ENCODE results near the gene TPP2.

TPP2 gene

GRCh38 chr13:102597029-102597961 lies 509 bp downstream of the TPP2 start:
- DNase-seq = no peak

DNA sequence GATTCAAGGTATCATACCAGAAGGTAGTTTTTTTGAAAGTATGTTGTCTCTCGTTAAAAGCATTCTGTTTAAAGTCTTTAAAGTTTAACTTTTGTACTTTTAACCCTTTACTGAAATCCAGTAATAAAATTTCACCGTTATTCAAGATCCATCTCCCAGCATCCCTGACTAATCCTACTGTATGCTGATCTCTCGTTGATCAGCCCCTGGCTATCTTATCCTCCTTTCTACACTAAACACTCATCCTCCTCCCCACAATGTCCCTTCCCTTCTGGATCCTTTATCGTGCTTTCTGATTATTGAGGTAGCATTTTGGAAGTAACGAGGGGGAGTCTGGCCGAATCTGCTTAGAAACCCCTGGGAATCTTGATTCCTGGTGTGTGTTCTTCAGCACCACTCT lies 1.3 kb downstream of the TPP2 start:
- DNase-seq = no peak

GRCh38 chr13:102599426-102600012 lies 2.7 kb downstream of the TPP2 start:
- no peak for DNase-seq

DNA sequence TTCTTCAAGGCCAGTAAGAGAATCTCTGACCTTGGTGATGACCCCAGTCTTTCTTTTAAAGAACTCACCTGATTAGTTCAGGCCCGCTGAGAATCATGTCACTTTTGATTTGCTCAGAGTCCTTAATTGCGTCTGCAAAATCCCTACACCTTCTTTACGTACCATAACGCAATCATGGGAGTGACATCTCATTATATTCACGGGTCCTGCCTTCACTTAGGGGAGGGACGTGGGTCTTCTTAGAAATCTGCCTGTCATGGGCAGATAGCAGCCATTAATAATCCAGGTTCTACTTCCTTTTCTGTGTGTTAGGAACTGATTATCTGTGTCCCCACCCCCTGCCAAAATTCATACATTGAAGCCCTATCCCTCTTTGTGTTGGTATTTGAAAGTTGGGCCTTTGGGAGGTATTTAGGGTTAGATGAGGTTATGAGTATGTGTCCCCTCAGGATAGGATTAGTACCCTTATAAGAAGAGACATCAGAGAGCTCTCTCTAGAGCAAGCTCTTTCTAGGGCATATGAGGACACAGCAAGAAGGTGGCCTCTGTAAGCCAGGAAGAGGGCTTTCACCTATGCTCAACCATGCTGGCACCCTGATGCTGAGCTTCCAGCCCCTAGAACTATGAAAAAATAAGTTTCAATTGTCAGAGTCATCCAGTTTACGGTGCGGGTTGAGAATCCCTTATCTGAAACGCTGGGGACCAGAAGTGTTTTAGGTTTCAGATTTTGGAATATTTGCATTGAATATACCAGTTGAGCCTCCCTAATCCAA lies 9.9 kb downstream of the TPP2 start:
- DNase-seq = no peak

- no peak for DNase-seq
Observed at GRCh38 chr13:102608974-102609373, 12.2 kb downstream of the TPP2 start.

DNA sequence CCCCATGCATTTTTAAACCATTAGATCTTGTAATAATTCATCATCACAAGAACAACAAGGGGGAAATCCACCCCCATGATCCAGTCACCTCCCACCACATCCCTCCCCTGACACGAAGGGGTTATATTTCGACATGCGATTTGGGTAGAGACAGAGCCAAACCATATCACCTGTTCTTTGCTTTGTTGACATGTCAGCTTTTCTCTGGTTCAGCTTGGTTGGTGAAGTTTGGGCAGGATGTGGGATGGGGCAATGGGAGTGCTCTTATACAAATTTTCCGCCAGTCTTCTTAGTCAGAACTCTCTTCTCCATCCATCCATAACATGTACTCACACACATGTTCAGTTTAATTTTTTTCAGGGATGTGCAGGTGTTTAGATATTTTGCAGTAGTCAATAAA lies 12.9 kb downstream of the TPP2 start:
- DNase-seq = no peak

- no peak for DNase-seq
Observed at GRCh38 chr13:102610296-102610895, 13.6 kb downstream of the TPP2 start.

DNA sequence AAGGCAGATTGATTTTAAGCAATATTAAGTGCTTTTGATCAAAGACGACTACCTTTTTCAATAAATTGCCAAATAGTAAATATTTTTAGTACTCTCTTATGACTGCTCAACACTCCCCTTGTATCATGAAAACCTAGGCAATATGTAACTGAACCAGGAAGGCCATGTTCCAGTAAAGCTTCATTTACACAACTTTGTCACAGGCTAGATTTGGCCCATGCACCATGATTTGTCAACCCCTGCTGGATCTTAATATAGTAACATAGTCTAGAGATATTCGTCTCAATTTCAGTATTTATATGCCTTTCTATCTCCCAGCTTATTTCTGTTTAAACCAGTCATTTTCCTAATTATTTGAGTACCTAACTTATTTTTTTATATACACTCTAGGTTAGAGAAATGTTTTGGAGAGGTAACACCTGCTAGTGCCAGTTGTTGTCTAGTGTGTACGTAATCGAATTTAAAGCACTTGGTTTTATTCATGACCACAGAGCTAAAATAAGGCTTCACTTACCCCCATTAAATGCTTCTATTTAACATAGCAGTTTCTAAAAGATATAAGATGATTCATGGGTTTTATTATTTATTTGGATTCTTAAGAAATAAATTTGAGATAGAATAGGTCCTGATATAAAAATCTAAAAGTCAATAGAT lies 21.0 kb downstream of the TPP2 start:
- no peak for DNase-seq

GRCh38 chr13:102620516-102620915 lies 23.7 kb downstream of the TPP2 start:
- no peak for DNase-seq

GRCh38 chr13:102626928-102627327 lies 30.1 kb downstream of the TPP2 start:
- no peak for DNase-seq

GRCh38 chr13:102628559-102628958 lies 31.8 kb downstream of the TPP2 start:
- DNase-seq = no peak

DNA sequence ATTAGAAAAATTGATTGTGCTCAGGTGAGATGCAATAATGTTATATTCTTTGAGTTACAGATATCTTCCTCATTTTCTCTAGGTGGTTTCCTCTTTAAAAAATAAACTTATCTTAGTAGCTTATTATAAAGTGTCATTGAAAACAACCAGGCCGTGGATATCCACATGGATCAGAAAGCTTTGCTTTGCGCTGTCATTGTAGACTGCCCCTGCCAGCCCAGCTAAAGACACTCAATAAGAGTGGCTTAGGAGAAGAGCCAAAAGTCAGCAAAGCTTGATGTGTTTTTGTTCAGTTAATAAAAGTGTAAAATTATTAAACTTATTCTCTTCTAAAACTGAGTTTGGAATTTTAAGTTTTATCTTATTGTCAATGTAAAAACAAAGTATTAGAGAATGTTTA lies 34.4 kb downstream of the TPP2 start:
- DNase-seq = no peak

- no peak for DNase-seq
Observed at GRCh38 chr13:102638741-102639140, 42.0 kb downstream of the TPP2 start.

- no peak for DNase-seq
Observed at GRCh38 chr13:102642029-102642428, 45.2 kb downstream of the TPP2 start.

GRCh38 chr13:102642475-102642874 lies 45.7 kb downstream of the TPP2 start:
- no peak for DNase-seq

- no peak for DNase-seq
Observed at GRCh38 chr13:102643656-102644055, 46.9 kb downstream of the TPP2 start.

GRCh38 chr13:102645701-102646100 lies 48.9 kb downstream of the TPP2 start:
- DNase-seq = no peak

DNA sequence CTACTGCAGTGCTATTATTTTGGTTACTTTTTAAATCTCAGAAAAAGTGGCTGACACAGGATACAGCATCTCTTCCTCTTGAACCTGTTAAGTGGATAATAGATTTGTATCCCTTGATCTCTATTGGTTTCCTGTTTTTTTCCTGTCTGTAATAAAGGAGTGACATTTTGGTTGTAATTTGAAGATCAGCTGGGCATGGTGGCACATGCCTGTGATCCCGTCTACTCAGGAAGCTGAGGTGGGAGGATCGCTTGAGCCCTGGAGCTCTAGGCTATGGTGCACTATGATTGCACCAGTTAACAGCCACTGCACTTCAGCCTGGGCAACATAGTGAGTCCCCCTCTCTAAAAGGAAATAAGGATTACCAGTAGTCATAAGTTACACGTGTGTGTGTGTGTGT lies 51.3 kb downstream of the TPP2 start:
- no peak for DNase-seq

DNA sequence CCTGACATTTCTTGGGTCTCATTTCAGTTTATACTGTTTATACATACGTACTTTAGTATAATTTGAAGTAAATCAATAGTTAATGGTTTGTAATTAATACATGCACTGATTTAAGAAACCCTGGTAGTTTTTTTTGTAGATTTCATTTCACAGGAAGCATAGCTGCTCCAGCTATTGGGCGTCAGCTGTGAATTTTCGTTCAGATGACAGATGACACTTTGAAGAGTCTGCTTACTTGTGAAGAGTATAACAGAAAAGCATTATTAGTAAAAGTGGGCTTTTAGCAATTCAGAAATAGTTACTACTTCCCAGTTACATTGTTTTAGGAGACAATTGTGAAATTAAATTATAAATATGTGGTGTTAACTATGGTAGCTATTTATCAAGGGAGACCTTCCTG lies 53.7 kb downstream of the TPP2 start:
- DNase-seq = no peak

DNA sequence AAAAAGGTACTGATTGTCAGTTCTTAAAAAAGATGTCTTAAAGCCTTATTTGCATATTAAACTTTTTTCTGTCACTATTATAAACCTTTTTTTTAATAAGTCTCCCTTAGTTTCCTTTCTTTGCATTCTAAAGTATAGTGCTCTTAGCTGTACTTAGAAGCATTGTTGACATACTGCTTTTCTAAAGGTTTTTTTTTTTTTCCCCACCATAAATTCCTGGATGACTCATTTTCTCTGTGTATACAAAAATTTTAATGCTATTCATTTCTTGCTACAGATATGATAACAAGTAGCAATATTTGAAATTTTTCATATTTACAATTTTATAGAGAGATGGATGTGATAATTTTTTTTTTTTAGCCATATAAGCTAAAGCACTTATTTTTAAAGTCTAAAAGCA lies 54.6 kb downstream of the TPP2 start:
- no peak for DNase-seq

- no peak for DNase-seq
Observed at GRCh38 chr13:102651892-102652291, 55.1 kb downstream of the TPP2 start.

GRCh38 chr13:102654756-102655155 lies 58.0 kb downstream of the TPP2 start:
- no peak for DNase-seq

GRCh38 chr13:102657630-102658029 lies 60.8 kb downstream of the TPP2 start:
- no peak for DNase-seq

All from SHP77 (cell line).